H1 (cell line): ENCODE results near the gene MSANTD3. TPM values are rescaled to one million over a fixed set of nuclear protein-coding genes. Genes with fewer than 3 reads are reported as not detected.

Source experiments
- ATF2 ChIP-seq: IDR thresholded peaks from 2 replicates; pipeline ENCODE4 v1.6.1; 2012; ENCODE audit warnings: low read length, inconsistent platforms
- CTBP2 ChIP-seq: IDR thresholded peaks from 2 replicates; pipeline ENCODE4 v1.7.0; 2011; ENCODE audit warnings: borderline replicate concordance, mild to moderate bottlenecking, moderate library complexity, mixed read lengths, low read length; ENCODE audit not compliant: insufficient read depth, insufficient read length
- JUN ChIP-seq: IDR thresholded peaks from 2 replicates; pipeline ENCODE4 v1.6.1; 2011; ENCODE audit warnings: low read depth, mild to moderate bottlenecking, improper control_type of control experiment, low read length
- MAFK ChIP-seq: IDR thresholded peaks from 2 replicates; pipeline ENCODE4 v1.6.1; 2012; ENCODE audit warnings: low read depth, mild to moderate bottlenecking, improper control_type of control experiment, low read length
- polyA plus RNA-seq, 7 experiments: library from polyadenylated mRNA; depleted of rRNA in 3 of 7; stranded (reverse) in 5 of 7; unstranded in 2 of 7; fragments of >200 nt in 5 of 7; fragments of 200-250 nt in 2 of 7; gene quantifications; 1 replicate in 5 of 7; 2 replicates in 1 of 7; 4 replicates in 1 of 7; pipeline versions ENCODE4 v1.2.1 to v1.2.3, GENCODE V29; 2011 to 2013; ENCODE audit warnings: missing spikeins in 2 of 7, mixed read lengths in 2 of 7
- total RNA-seq: library from RNA; stranded (reverse); fragmentation: NEBNext Ultra II Directional; extraction: Animal tissue kit (Norgen Biotek cat#: 25700); gene quantifications from 2 replicates; pipeline ENCODE4 v1.2.1, GENCODE V29; 2021
- TF ChIP-seq, protein P1 (sequence below): fragments of 300-600 bp; sonication (generic); IDR thresholded peaks from 2 replicates; pipeline ENCODE4 v1.7.1; 2012; ENCODE audit warnings: low read length, moderate library complexity, mild to moderate bottlenecking, inconsistent platforms; ENCODE audit not compliant: insufficient replicate concordance
- TF ChIP-seq, protein P2 (sequence below), 3 experiments: IDR thresholded peaks; 1 replicate in 2 of 3; 2 replicates in 1 of 3; pipeline versions ENCODE4 v1.5.1 to v1.6.1; 2011; ENCODE audit warnings: low read length in 3 of 3, mild to moderate bottlenecking in 3 of 3, inconsistent platforms in 2 of 3, low read depth in 1 of 3, moderate library complexity in 1 of 3; ENCODE audit not compliant: insufficient read depth in 1 of 3; ENCODE audit errors: control extremely low read depth in 1 of 3

Gene MSANTD3
- total and polyA plus RNA-seq, 2 of the 8 experiments (the other 6 are each of a cell fraction or from before 2014, with no cell fraction given) = 12.0 to 41.3 TPM

DNA sequence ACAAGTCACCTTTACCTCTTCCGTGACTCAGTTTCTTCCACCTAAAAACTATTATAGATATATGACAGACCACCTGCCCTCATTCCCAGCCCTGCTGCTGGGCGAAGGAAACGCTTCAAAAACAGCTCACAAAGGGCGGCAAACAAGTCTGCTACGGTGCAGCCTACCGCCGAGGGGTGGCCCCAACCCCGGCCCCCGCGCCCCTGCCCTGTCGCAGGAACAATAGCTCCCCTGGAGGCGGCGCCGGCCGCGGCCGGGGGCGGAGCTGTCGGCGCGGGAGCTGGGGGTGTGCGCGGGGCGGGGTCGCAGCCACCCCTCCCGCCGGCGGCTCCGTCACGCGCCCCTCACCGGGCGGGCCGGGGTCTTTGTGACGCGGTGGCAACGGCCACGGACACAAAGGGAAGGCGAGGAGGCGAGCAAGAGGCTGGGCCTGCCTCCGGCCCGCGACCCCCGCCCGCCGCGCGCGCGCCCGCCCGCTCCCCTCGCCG is 45.9 kb downstream of the MSANTD3 start, which contains the start of gene TMEFF1 (continued):
- TF ChIP-seq, protein P1, sequence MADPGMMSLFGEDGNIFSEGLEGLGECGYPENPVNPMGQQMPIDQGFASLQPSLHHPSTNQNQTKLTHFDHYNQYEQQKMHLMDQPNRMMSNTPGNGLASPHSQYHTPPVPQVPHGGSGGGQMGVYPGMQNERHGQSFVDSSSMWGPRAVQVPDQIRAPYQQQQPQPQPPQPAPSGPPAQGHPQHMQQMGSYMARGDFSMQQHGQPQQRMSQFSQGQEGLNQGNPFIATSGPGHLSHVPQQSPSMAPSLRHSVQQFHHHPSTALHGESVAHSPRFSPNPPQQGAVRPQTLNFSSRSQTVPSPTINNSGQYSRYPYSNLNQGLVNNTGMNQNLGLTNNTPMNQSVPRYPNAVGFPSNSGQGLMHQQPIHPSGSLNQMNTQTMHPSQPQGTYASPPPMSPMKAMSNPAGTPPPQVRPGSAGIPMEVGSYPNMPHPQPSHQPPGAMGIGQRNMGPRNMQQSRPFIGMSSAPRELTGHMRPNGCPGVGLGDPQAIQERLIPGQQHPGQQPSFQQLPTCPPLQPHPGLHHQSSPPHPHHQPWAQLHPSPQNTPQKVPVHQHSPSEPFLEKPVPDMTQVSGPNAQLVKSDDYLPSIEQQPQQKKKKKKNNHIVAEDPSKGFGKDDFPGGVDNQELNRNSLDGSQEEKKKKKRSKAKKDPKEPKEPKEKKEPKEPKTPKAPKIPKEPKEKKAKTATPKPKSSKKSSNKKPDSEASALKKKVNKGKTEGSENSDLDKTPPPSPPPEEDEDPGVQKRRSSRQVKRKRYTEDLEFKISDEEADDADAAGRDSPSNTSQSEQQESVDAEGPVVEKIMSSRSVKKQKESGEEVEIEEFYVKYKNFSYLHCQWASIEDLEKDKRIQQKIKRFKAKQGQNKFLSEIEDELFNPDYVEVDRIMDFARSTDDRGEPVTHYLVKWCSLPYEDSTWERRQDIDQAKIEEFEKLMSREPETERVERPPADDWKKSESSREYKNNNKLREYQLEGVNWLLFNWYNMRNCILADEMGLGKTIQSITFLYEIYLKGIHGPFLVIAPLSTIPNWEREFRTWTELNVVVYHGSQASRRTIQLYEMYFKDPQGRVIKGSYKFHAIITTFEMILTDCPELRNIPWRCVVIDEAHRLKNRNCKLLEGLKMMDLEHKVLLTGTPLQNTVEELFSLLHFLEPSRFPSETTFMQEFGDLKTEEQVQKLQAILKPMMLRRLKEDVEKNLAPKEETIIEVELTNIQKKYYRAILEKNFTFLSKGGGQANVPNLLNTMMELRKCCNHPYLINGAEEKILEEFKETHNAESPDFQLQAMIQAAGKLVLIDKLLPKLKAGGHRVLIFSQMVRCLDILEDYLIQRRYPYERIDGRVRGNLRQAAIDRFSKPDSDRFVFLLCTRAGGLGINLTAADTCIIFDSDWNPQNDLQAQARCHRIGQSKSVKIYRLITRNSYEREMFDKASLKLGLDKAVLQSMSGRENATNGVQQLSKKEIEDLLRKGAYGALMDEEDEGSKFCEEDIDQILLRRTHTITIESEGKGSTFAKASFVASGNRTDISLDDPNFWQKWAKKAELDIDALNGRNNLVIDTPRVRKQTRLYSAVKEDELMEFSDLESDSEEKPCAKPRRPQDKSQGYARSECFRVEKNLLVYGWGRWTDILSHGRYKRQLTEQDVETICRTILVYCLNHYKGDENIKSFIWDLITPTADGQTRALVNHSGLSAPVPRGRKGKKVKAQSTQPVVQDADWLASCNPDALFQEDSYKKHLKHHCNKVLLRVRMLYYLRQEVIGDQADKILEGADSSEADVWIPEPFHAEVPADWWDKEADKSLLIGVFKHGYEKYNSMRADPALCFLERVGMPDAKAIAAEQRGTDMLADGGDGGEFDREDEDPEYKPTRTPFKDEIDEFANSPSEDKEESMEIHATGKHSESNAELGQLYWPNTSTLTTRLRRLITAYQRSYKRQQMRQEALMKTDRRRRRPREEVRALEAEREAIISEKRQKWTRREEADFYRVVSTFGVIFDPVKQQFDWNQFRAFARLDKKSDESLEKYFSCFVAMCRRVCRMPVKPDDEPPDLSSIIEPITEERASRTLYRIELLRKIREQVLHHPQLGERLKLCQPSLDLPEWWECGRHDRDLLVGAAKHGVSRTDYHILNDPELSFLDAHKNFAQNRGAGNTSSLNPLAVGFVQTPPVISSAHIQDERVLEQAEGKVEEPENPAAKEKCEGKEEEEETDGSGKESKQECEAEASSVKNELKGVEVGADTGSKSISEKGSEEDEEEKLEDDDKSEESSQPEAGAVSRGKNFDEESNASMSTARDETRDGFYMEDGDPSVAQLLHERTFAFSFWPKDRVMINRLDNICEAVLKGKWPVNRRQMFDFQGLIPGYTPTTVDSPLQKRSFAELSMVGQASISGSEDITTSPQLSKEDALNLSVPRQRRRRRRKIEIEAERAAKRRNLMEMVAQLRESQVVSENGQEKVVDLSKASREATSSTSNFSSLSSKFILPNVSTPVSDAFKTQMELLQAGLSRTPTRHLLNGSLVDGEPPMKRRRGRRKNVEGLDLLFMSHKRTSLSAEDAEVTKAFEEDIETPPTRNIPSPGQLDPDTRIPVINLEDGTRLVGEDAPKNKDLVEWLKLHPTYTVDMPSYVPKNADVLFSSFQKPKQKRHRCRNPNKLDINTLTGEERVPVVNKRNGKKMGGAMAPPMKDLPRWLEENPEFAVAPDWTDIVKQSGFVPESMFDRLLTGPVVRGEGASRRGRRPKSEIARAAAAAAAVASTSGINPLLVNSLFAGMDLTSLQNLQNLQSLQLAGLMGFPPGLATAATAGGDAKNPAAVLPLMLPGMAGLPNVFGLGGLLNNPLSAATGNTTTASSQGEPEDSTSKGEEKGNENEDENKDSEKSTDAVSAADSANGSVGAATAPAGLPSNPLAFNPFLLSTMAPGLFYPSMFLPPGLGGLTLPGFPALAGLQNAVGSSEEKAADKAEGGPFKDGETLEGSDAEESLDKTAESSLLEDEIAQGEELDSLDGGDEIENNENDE = no peak
- TF ChIP-seq JUN (no peak), ATF2 (no peak), MAFK (no peak), CTBP2 (no peak)
- TF ChIP-seq, protein P2, sequence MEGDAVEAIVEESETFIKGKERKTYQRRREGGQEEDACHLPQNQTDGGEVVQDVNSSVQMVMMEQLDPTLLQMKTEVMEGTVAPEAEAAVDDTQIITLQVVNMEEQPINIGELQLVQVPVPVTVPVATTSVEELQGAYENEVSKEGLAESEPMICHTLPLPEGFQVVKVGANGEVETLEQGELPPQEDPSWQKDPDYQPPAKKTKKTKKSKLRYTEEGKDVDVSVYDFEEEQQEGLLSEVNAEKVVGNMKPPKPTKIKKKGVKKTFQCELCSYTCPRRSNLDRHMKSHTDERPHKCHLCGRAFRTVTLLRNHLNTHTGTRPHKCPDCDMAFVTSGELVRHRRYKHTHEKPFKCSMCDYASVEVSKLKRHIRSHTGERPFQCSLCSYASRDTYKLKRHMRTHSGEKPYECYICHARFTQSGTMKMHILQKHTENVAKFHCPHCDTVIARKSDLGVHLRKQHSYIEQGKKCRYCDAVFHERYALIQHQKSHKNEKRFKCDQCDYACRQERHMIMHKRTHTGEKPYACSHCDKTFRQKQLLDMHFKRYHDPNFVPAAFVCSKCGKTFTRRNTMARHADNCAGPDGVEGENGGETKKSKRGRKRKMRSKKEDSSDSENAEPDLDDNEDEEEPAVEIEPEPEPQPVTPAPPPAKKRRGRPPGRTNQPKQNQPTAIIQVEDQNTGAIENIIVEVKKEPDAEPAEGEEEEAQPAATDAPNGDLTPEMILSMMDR (IDR thresholded peaks at IDR 0.05; ENCODE audit: control extremely low read depth in 1 of 3, insufficient read depth in 1 of 3, low read depth in 1 of 3, low read length in 3 of 3) = peak in 1 of 3 experiments; percentile 23; a peak in 1 of 4 replicates
